Astrocyte of the cerebellum (primary cell): ENCODE results near the gene IL1R1.
"Not testable (repeated sequence)": the region's sequence is repeated elsewhere in the genome, so short reads cannot be mapped to it uniquely, and the experiment has no call there.

ENCODE experiments used
- DNase-seq: peaks from one replicate; pipeline ENCODE4 v3.0.0-alpha.2; 2011; ENCODE audit warnings: low read depth
- H3K4me3 ChIP-seq: 2 replicates; pipeline ENCODE4 v1.5.1; 2011; ENCODE audit warnings: mild to moderate bottlenecking, low read depth, low read length, moderate library complexity
- in situ Hi-C: cut with HindIII; loops from 2 replicates; pipeline ENCODE4 v1.10.0; 2017; ENCODE audit warnings: low sequenced_read_pairs
- TF ChIP-seq, protein P1 (sequence below): IDR thresholded peaks from 2 replicates; pipeline ENCODE4 v1.5.1; 2012; ENCODE audit warnings: low read length, low read depth, moderate library complexity, mild to moderate bottlenecking; ENCODE audit errors: missing control alignments

The IL1R1 gene

DNA sequence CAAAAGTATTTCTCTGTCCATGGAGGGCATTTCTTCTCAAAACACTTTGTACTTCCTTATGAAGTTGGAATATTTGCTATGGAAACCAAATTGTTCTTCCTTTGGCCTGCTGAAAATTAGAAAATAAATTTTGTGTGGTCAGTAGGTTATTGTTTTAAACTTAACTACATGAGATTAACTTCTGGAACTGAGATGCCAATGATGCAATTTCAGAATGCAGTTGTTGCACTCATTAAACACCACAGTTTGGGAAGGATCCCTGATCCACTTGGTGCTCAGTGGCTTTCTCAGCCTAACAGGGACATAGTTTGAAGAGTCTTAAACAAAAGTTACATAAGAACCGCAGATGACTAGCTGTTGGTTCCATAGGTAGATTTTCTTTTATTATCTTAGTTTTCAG lies 23.3 kb upstream of the IL1R1 start:
- in situ Hi-C loops, result no loop called here
- TF ChIP-seq, protein P1, sequence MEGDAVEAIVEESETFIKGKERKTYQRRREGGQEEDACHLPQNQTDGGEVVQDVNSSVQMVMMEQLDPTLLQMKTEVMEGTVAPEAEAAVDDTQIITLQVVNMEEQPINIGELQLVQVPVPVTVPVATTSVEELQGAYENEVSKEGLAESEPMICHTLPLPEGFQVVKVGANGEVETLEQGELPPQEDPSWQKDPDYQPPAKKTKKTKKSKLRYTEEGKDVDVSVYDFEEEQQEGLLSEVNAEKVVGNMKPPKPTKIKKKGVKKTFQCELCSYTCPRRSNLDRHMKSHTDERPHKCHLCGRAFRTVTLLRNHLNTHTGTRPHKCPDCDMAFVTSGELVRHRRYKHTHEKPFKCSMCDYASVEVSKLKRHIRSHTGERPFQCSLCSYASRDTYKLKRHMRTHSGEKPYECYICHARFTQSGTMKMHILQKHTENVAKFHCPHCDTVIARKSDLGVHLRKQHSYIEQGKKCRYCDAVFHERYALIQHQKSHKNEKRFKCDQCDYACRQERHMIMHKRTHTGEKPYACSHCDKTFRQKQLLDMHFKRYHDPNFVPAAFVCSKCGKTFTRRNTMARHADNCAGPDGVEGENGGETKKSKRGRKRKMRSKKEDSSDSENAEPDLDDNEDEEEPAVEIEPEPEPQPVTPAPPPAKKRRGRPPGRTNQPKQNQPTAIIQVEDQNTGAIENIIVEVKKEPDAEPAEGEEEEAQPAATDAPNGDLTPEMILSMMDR, result no peak
- no peak for DNase-seq
- H3K4me3 ChIP-seq, result no peak overlapping the region

- in situ Hi-C loops, result no loop called here
- TF ChIP-seq, protein P1, result no peak
- no peak for DNase-seq
- no peak overlapping the region for H3K4me3 ChIP-seq
These were observed 22.3 kb upstream of the IL1R1 start for GRCh38 chr2:102120261-102120660.

- H3K4me3 ChIP-seq, result no peak overlapping the region
- TF ChIP-seq, protein P1, result no peak
- in situ Hi-C loops, result no loop called here
- no peak for DNase-seq
These were observed 21.8 kb upstream of the IL1R1 start for GRCh38 chr2:102120701-102121159.

DNA sequence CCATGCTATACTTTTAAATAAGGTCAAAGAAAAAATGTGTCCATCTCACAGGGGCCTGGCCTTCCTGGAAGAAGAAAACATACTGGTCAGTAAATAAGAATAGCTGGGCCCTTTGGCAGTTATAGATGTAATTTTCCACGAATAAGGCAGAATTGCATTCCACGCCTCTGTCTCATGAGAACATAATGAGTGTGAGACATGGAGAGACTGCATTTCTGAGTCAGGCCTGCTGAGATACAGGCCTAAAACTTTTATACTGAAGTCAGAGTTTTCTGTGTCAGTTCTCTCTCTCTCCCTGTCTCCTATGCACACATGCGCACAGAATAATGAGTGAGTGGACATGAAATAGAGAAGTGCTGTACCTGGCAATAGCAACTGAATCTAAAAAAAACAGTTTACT lies 20.4 kb upstream of the IL1R1 start:
- DNase-seq, result peak; percentile 87
- in situ Hi-C loops, result no loop called here
- H3K4me3 ChIP-seq, result no peak overlapping the region
- TF ChIP-seq, protein P1, result no peak

GRCh38 chr2:102122909-102123308 lies 19.6 kb upstream of the IL1R1 start:
- DNase-seq, result no peak
- TF ChIP-seq, protein P1, result no peak
- in situ Hi-C loops, result no loop called here
- no peak overlapping the region for H3K4me3 ChIP-seq

DNA sequence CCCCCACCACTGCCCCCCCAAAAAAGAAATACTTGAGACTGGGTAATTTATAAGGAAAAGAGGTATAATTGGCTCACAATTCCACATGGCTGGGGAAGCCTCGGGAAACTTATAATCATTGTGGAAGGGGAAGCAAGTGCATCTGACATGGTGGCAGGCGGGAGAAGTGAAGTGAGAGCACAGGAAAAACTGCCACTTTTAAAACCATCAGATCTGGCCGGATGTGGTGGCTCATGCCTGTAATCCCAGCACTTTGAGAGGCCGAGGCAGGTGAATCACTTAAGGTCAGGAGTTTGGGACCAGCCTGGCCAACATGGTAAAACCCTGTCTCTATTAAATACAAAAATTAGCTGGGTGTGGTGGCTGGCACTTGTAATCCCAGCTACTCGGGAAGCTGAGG lies 18.1 kb upstream of the IL1R1 start:
- DNase-seq, H3K4me3 ChIP-seq, in situ Hi-C loops: not testable (repeated sequence)

- in situ Hi-C loops, result no loop called here
- DNase-seq, result no peak
- TF ChIP-seq, protein P1, result no peak
- no peak overlapping the region for H3K4me3 ChIP-seq
These were observed 16.4 kb upstream of the IL1R1 start for GRCh38 chr2:102126169-102126568.
